DND-41 (cell line): ENCODE measurements around the gene MYH15.

ENCODE experiments used
- ATAC-seq: fragments of 200-7000 bp; cut with Tn5 transposase; 3 replicates; pipeline ENCODE4 v1.9.1; 2021; ENCODE audit warnings: low read depth; ENCODE audit not compliant: insufficient read depth
- DNase-seq: peaks from one replicate; pipeline ENCODE4 v3.0.0-alpha.2; 2020
- H2AFZ ChIP-seq: 2 replicates; pipeline ENCODE4 v1.6.0; 2012; ENCODE audit warnings: low read depth, low read length
- H3K27ac ChIP-seq: 2 replicates; pipeline ENCODE4 v1.5.1; 2012; ENCODE audit warnings: low read length, inconsistent platforms
- H3K27me3 ChIP-seq: fragments of 200-600 bp; sonication (generic); 2 replicates; pipeline ENCODE4 v1.6.0; 2012; ENCODE audit warnings: low read length, mild to moderate bottlenecking, inconsistent platforms; ENCODE audit not compliant: insufficient read depth, poor library complexity
- H3K36me3 ChIP-seq: 2 replicates; pipeline ENCODE4 v1.5.1; 2012; ENCODE audit warnings: low read length, inconsistent platforms; ENCODE audit not compliant: insufficient read depth
- H3K4me1 ChIP-seq: 2 replicates; pipeline ENCODE4 v1.5.1; 2012; ENCODE audit warnings: mild to moderate bottlenecking, low read length; ENCODE audit not compliant: insufficient read depth
- H3K4me2 ChIP-seq: 2 replicates; pipeline ENCODE4 v1.6.0; 2012; ENCODE audit warnings: mild to moderate bottlenecking, moderate library complexity, low read length, inconsistent platforms; ENCODE audit not compliant: insufficient read depth
- H3K4me3 ChIP-seq, 2 experiments: fragments of 200-600 bp in 1 of 2; shearing (Covaris generic) in 1 of 2; 2 replicates each; pipeline ENCODE4 v1.5.1; 2012 to 2016; ENCODE audit warnings: inconsistent platforms in 2 of 2, low read length in 2 of 2, mild to moderate bottlenecking in 2 of 2, low read depth in 1 of 2, moderate library complexity in 1 of 2
- H3K79me2 ChIP-seq: 2 replicates; pipeline ENCODE4 v1.6.0; 2012; ENCODE audit warnings: low read length, inconsistent platforms; ENCODE audit not compliant: insufficient read depth
- H3K9ac ChIP-seq: 2 replicates; pipeline ENCODE4 v1.6.0; 2012; ENCODE audit warnings: low read depth, mild to moderate bottlenecking, inconsistent platforms, low read length, moderate library complexity
- H3K9me3 ChIP-seq: 2 replicates; pipeline ENCODE4 v1.5.1; 2012; ENCODE audit warnings: low read length, moderate library complexity, mild to moderate bottlenecking, inconsistent platforms; ENCODE audit not compliant: insufficient read depth, severe bottlenecking
- H4K20me1 ChIP-seq: 2 replicates; pipeline ENCODE4 v1.6.0; 2012; ENCODE audit warnings: low read length; ENCODE audit not compliant: insufficient read depth
- EZH2 ChIP-seq: IDR thresholded peaks from 3 replicates; pipeline ENCODE4 v1.6.1; 2012; ENCODE audit warnings: borderline replicate concordance, low read depth, mild to moderate bottlenecking, moderate library complexity, low read length, inconsistent platforms; ENCODE audit not compliant: severe bottlenecking
- TF ChIP-seq, protein P1 (sequence below): IDR thresholded peaks from 2 replicates; pipeline ENCODE4 v1.5.1; 2012; ENCODE audit warnings: borderline replicate concordance, low read length, moderate library complexity, mild to moderate bottlenecking; ENCODE audit not compliant: poor library complexity, severe bottlenecking; ENCODE audit errors: extremely low read depth

Gene MYH15

DNA sequence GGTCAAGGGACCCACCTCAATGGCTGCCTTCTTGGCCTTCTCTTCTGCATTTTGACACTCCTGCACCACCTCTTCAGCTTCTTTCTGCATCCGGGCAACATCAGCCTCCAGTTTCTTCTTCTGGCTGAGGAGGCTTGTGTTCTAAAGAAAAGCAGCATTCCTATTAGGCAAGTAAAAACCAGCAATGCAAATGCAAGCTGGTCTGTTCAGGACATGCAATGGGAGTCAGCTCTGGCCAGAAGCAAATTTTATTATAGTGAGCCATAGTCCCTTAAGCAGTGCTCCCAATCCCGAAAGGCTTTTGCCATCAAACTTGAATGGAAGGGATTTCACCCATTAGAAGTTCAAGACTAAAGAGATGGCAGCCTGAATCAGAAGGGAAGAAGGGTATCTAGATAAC, 116.4 kb downstream of the MYH15 start:
- ATAC-seq = no peak
- no peak overlapping the region for H2AFZ ChIP-seq
- H3K36me3 ChIP-seq = no peaks in the 10 kb centered on the region
- H3K4me2 ChIP-seq = no peak overlapping the region
- H4K20me1 ChIP-seq = no peaks in the 10 kb centered on the region
- no peaks in the 10 kb centered on the region for H3K79me2 ChIP-seq
- H3K27ac ChIP-seq = no peak overlapping the region
- no peaks in the 10 kb centered on the region for H3K9me3 ChIP-seq
- H3K4me3 ChIP-seq = no peak overlapping the region
- TF ChIP-seq EZH2 = no peak
- TF ChIP-seq, protein P1, sequence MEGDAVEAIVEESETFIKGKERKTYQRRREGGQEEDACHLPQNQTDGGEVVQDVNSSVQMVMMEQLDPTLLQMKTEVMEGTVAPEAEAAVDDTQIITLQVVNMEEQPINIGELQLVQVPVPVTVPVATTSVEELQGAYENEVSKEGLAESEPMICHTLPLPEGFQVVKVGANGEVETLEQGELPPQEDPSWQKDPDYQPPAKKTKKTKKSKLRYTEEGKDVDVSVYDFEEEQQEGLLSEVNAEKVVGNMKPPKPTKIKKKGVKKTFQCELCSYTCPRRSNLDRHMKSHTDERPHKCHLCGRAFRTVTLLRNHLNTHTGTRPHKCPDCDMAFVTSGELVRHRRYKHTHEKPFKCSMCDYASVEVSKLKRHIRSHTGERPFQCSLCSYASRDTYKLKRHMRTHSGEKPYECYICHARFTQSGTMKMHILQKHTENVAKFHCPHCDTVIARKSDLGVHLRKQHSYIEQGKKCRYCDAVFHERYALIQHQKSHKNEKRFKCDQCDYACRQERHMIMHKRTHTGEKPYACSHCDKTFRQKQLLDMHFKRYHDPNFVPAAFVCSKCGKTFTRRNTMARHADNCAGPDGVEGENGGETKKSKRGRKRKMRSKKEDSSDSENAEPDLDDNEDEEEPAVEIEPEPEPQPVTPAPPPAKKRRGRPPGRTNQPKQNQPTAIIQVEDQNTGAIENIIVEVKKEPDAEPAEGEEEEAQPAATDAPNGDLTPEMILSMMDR = no peak
- no peak overlapping the region for H3K9ac ChIP-seq
- DNase-seq = no peak
- 0 out of 2 replicates have a peak, but pooled peaks cover 5% of the 10 kb centered on the region for H3K4me1 ChIP-seq
- no peaks in the 10 kb centered on the region for H3K27me3 ChIP-seq

DNA sequence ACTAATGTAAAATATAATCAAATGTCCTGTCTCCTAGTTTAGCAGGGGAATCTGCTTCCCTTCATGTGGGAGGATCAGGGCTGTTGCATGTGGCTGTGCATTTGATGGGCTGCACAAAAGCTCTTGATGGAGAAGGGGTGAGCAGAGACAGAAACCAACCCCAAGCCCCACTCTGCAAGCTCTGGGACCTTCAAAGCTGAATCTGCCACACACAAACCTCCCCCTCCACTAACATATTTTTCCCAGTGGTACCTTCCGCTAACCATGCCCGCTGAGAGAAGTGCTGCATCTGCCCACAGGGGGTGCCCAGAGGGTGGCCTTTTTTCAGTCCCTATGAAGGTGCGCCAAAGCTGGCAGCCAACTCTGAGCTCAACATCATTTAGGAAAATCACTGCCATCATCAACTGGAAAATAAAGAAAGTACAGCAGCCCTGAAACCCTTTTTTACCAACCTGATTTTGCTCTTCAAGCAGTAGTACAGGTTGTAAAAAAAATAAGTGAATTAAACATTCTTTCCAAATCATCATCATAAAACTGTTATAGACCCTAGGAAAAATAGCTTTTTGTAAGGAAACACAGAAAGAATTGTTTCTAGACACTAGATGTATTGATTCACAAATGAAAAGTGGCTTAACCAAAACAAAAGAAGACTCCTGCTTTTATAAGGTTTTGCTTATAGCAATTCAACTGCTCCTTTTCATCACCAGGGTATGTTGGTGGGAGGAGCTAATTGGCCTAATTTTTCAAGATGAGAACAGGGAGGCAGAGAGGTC, 117.1 kb downstream of the MYH15 start:
- Histone ChIP-seq H3K36me3 (no peaks in the 10 kb centered on the region), H3K79me2 (no peaks in the 10 kb centered on the region), H2AFZ (no peak overlapping the region), H3K9me3 (no peaks in the 10 kb centered on the region), H3K4me1 (0 out of 2 replicates have a peak, but pooled peaks cover 5% of the 10 kb centered on the region), H4K20me1 (no peaks in the 10 kb centered on the region), H3K9ac (no peak overlapping the region), H3K4me2 (no peak overlapping the region), H3K27me3 (no peaks in the 10 kb centered on the region), H3K4me3 (no peak overlapping the region), H3K27ac (no peak overlapping the region)
- ATAC-seq (peak; percentile 79), DNase-seq (peak; percentile 32)
- TF ChIP-seq EZH2 = no peak
- TF ChIP-seq, protein P1 = no peak

DNA sequence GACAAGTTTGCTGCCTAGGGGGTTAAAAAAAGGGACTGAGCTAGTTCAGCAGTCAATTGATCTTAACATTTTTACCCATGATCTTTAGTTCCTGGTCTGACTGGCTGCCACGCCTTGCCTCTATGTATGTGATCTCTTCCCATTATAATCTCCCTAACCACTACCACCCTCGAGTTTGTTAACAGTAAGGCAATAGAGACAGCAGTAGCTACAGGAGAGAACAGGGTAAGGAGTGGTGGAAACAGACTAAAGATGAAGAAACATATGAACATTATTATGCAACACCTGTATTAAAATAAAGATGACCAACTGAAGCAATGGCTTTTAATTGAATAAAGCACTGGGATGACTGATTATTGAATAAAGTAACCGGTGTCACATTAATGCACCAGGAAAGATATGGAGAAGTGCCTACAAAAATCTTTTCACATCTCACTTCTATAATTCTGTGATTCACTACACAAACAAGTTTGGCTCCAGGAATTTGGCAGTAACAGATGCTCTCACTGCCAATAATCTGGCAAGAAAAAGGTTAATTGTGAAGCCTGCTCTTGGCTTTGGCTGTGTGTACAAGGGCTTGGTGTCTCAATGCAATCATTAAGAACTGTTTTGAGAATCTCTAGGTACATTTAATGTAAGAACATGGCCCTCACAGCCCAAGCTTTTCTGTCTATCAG, 118.3 kb downstream of the MYH15 start:
- no peak overlapping the region for H2AFZ ChIP-seq

More for the DNA sequence above, 118.3 kb downstream of the MYH15 start:
- DNase-seq = no peak
- Histone ChIP-seq H3K27me3 (no peaks in the 10 kb centered on the region), H3K4me2 (no peak overlapping the region), H3K9me3 (no peaks in the 10 kb centered on the region), H3K9ac (no peak overlapping the region), H3K36me3 (no peaks in the 10 kb centered on the region), H3K4me3 (no peak overlapping the region), H3K79me2 (no peaks in the 10 kb centered on the region), H3K27ac (no peak overlapping the region), H3K4me1 (0 out of 2 replicates have a peak, but pooled peaks cover 5% of the 10 kb centered on the region), H4K20me1 (no peaks in the 10 kb centered on the region)
- ATAC-seq = no peak
- TF ChIP-seq, protein P1 = no peak
- TF ChIP-seq EZH2 = no peak
